Measurements from ENCODE around the gene IER5.
"Not testable (repeated sequence)": the region's sequence is repeated elsewhere in the genome, so short reads cannot be mapped to it uniquely, and the experiment has no call there.

Gene IER5

GRCh38 chr1:181110013-181110412, 21.5 kb downstream of the IER5 start:
- TF ChIP-seq, protein P1, sequence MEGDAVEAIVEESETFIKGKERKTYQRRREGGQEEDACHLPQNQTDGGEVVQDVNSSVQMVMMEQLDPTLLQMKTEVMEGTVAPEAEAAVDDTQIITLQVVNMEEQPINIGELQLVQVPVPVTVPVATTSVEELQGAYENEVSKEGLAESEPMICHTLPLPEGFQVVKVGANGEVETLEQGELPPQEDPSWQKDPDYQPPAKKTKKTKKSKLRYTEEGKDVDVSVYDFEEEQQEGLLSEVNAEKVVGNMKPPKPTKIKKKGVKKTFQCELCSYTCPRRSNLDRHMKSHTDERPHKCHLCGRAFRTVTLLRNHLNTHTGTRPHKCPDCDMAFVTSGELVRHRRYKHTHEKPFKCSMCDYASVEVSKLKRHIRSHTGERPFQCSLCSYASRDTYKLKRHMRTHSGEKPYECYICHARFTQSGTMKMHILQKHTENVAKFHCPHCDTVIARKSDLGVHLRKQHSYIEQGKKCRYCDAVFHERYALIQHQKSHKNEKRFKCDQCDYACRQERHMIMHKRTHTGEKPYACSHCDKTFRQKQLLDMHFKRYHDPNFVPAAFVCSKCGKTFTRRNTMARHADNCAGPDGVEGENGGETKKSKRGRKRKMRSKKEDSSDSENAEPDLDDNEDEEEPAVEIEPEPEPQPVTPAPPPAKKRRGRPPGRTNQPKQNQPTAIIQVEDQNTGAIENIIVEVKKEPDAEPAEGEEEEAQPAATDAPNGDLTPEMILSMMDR (IDR thresholded peaks at IDR 0.05; ENCODE audit: low read depth, low read length), result no peak

DNA sequence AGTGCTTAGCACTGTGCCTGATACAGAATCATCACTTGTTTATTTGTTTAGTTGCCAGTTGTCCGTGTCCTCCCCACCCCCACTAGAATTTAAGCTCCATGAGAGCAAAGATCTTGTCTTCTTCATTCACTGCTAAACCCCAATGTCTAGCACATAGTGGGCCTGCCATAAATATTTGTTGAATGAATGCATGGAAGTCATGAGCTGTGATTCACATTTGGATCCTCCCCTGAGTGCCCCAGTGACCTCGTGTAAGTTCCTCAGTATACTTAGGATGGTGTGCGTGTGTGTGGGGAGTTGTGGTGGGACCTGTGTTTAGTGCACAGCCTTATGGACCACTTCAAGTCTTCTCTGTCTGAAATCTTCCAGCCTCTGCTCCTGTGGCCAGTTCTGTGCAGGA, 23.1 kb downstream of the IER5 start:
- TF ChIP-seq, protein P1 (IDR thresholded peaks at IDR 0.05; ENCODE audit: low read depth, low read length), result no peak

More at GRCh38 chr1:181110013-181110412, 21.5 kb downstream of the IER5 start:
- no peak overlapping the region for H3K4me3 ChIP-seq (ENCODE audit: low read depth, low read length)

DNA sequence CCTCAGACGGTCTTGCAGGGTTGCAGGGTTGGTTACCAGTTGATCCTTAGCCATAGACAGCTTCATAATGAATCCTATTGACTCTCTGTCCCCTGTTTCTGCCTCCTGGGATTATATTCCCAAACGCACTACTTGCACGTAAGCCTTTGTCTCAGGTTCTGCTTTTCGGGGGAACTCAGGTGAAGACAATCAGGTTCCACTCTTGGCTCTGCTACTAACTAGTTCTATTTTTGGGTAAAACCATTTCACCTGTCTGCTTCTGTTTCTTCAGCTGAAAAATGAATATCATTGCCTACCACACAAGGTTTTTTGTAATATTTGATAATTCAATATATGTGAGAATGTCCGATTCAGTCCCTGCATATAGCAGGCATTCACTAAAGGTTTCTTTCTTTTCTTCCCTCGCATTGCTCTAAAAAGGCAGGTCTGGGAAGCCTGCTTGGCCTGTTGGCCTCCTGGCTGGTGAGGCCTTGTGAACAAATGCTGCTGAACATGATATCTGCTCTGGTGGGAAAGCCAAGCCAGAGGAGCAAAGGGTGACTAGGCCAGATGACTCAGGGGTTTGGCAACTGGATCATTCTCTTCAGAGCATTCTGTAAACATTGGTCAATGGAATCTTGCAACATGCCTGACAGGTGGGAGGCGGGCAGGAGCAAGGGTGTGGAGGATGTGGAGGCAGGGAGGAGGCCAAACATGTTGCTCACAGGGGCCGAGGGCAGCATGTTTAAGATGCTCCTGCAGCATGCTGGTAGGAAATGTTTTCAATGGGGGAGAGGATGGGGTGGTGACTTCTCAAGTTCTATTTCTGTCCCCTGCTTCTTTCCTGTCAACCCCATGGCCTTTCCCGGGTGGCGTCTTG, 23.8 kb downstream of the IER5 start:
- TF ChIP-seq, protein P1 (IDR thresholded peaks at IDR 0.05; ENCODE audit: low read depth, low read length), result no peak
- no peak overlapping the region for H3K4me3 ChIP-seq (ENCODE audit: low read depth, low read length)

More for the DNA sequence above, 23.1 kb downstream of the IER5 start:
- H3K4me3 ChIP-seq (ENCODE audit: low read depth, low read length), result no peak overlapping the region

GRCh38 chr1:181113059-181113641, 24.6 kb downstream of the IER5 start:
- TF ChIP-seq, protein P1 (IDR thresholded peaks at IDR 0.05; ENCODE audit: low read depth, low read length), result no peak

GRCh38 chr1:181114574-181115367, 26.3 kb downstream of the IER5 start:
- TF ChIP-seq, protein P1 (IDR thresholded peaks at IDR 0.05; ENCODE audit: low read depth, low read length), result no peak
- H3K4me3 ChIP-seq (ENCODE audit: low read depth, low read length), result no peak overlapping the region

More at GRCh38 chr1:181113059-181113641, 24.6 kb downstream of the IER5 start:
- 0 out of 2 replicates have a peak overlapping the region, but pooled peaks have one; percentile 8 for H3K4me3 ChIP-seq (ENCODE audit: low read depth, low read length)

DNA sequence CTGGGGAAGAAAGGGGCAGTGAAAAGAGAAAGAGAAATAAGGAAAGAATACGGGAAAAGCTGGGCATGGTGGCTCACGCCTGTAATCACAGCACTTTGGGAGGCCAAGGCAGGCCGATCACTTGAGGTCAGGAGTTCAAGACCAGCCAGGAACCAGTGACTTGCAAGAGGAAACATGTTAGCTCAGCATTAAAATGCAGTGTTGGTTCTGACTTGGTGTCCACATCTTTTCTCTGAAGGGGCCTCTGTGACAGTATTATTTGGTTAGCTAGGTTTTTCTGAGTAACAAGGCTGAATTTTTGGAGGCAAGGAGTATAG, 26.8 kb downstream of the IER5 start:
- TF ChIP-seq, protein P1 (IDR thresholded peaks at IDR 0.05; ENCODE audit: low read depth, low read length), result no peak
- no peak overlapping the region for H3K4me3 ChIP-seq (ENCODE audit: low read depth, low read length)

- H3K4me3 ChIP-seq (ENCODE audit: low read depth, low read length), result not testable (repeated sequence)
Measured at GRCh38 chr1:181115971-181116370, 27.5 kb downstream of the IER5 start.
